Osteoblast (primary cell): ENCODE data around the gene FIGNL2. TPM values are rescaled to one million over a fixed set of nuclear protein-coding genes. Genes with fewer than 3 reads are reported as not detected.
A peak's percentile ranks its signal among the peaks of the same experiment; 100 is the strongest.

Experiments used
- DNase-seq: peaks from one replicate; pipeline ENCODE4 v3.0.0; 2011; ENCODE audit warnings: low spot score, mixed read lengths; ENCODE audit not compliant: insufficient read length; ENCODE audit errors: missing footprints
- H2AFZ ChIP-seq: 2 replicates; pipeline ENCODE4 v1.6.0; 2011; ENCODE audit warnings: mild to moderate bottlenecking, low read length
- H3K27ac ChIP-seq: 2 replicates; pipeline ENCODE4 v1.5.1; 2011; ENCODE audit warnings: mild to moderate bottlenecking, low read depth, low read length, moderate library complexity
- H3K27me3 ChIP-seq: 2 replicates; pipeline ENCODE4 v1.6.0; 2012; ENCODE audit warnings: mild to moderate bottlenecking, control low read depth, inconsistent platforms, low read length, moderate library complexity; ENCODE audit not compliant: insufficient read depth
- H3K36me3 ChIP-seq: 2 replicates; pipeline ENCODE4 v1.5.1; 2011; ENCODE audit warnings: mild to moderate bottlenecking, low read length, control low read depth, moderate library complexity; ENCODE audit not compliant: insufficient read depth
- H3K4me1 ChIP-seq: 2 replicates; pipeline ENCODE4 v1.5.1; 2011; ENCODE audit warnings: mild to moderate bottlenecking, low read length, control low read depth, moderate library complexity; ENCODE audit not compliant: insufficient read depth
- H3K4me2 ChIP-seq: 2 replicates; pipeline ENCODE4 v1.6.0; 2011; ENCODE audit warnings: mild to moderate bottlenecking, low read length; ENCODE audit not compliant: insufficient read depth
- H3K4me3 ChIP-seq: fragments of 200-600 bp; sonication (generic); 3 replicates; pipeline ENCODE4 v1.5.1; 2012; ENCODE audit warnings: mild to moderate bottlenecking, low read length, inconsistent platforms; ENCODE audit not compliant: insufficient read depth
- H3K79me2 ChIP-seq: 2 replicates; pipeline ENCODE4 v1.6.0; 2012; ENCODE audit warnings: mild to moderate bottlenecking, low read length, control low read depth, inconsistent platforms; ENCODE audit not compliant: insufficient read depth
- H3K9me3 ChIP-seq: 2 replicates; pipeline ENCODE4 v1.5.1; 2011; ENCODE audit warnings: low read depth, low read length, control low read depth
- H4K20me1 ChIP-seq: 2 replicates; pipeline ENCODE4 v1.6.0; 2012; ENCODE audit warnings: mild to moderate bottlenecking, low read length, control low read depth; ENCODE audit not compliant: insufficient read depth
- CTCF ChIP-seq: IDR thresholded peaks from 2 replicates; pipeline ENCODE4 v1.5.1; 2011; ENCODE audit warnings: mild to moderate bottlenecking, low read depth, low read length, moderate library complexity; ENCODE audit errors: extremely low read depth
- total RNA-seq: library from RNA; depleted of rRNA; stranded (reverse); fragments of >200 nt; gene quantifications from 2 replicates; pipeline ENCODE4 v1.2.3, GENCODE V29; 2012

Gene FIGNL2
- total RNA-seq, 1 donor: 0.36 TPM

- Histone ChIP-seq H3K79me2 (no peaks in the 10 kb centered on the region), H3K27me3 (no peaks in the 10 kb centered on the region), H3K4me1 (peaks cover 6% of the 10 kb centered on the region), H3K4me3 (no peak overlapping the region), H2AFZ (no peak overlapping the region), H4K20me1 (no peaks in the 10 kb centered on the region), H3K27ac (no peak overlapping the region), H3K4me2 (no peak overlapping the region), H3K9me3 (peaks cover 4% of the 10 kb centered on the region), H3K36me3 (peaks cover 31% of the 10 kb centered on the region)
- no peak for DNase-seq
- TF ChIP-seq CTCF: no peak
Measured at GRCh38 chr12:51777457-51777856, 71.1 kb downstream of the FIGNL2 start.

GRCh38 chr12:51774933-51775332 is 73.6 kb downstream of the FIGNL2 start:
- no peaks in the 10 kb centered on the region for H3K79me2 ChIP-seq
- H4K20me1 ChIP-seq: no peaks in the 10 kb centered on the region
- H3K4me1 ChIP-seq: peaks cover 11% of the 10 kb centered on the region
- peaks cover 29% of the 10 kb centered on the region for H3K36me3 ChIP-seq
- H2AFZ ChIP-seq: no peak overlapping the region
- DNase-seq: no peak
- peaks cover 4% of the 10 kb centered on the region for H3K9me3 ChIP-seq
- no peak overlapping the region for H3K4me3 ChIP-seq
- H3K27ac ChIP-seq: no peak overlapping the region
- no peaks in the 10 kb centered on the region for H3K27me3 ChIP-seq
- TF ChIP-seq CTCF: no peak
- no peak overlapping the region for H3K4me2 ChIP-seq

GRCh38 chr12:51773145-51773869 is 75.2 kb downstream of the FIGNL2 start:
- Histone ChIP-seq H3K9me3 (peaks cover 4% of the 10 kb centered on the region), H3K79me2 (no peaks in the 10 kb centered on the region), H3K4me2 (no peak overlapping the region), H3K4me1 (peaks cover 11% of the 10 kb centered on the region), H3K27ac (peak overlapping the region; percentile 19), H3K27me3 (no peaks in the 10 kb centered on the region), H3K36me3 (peaks cover 40% of the 10 kb centered on the region), H3K4me3 (no peak overlapping the region), H2AFZ (no peak overlapping the region), H4K20me1 (no peaks in the 10 kb centered on the region)
- DNase-seq: peak; percentile 74
- no peak for TF ChIP-seq CTCF

- Histone ChIP-seq H3K4me3 (no peak overlapping the region), H3K9me3 (peaks cover 4% of the 10 kb centered on the region), H3K79me2 (no peaks in the 10 kb centered on the region), H3K4me1 (peaks cover 8% of the 10 kb centered on the region), H3K27ac (no peak overlapping the region), H2AFZ (no peak overlapping the region), H3K36me3 (peaks cover 40% of the 10 kb centered on the region), H3K4me2 (no peak overlapping the region), H3K27me3 (no peaks in the 10 kb centered on the region), H4K20me1 (no peaks in the 10 kb centered on the region)
- TF ChIP-seq CTCF: no peak
- DNase-seq: no peak
Measured at GRCh38 chr12:51771008-51771407, 77.5 kb downstream of the FIGNL2 start.

Other genes starting within 250 kb of the FIGNL2 start
- not detected in 2 replicates for gene ANKRD33, start 39.4 kb upstream of the FIGNL2 start, total RNA-seq
- gene ACVRL1, start 58.8 kb upstream of the FIGNL2 start, total RNA-seq: 9.8 and 11.5 TPM in 2 replicates
- 10.5 and 13.0 TPM in 2 replicates for gene ACVR1B, start 103.0 kb upstream of the FIGNL2 start, total RNA-seq
- 4.7 and 6.5 TPM in 2 replicates for gene TAMALIN, start 158.2 kb upstream of the FIGNL2 start, total RNA-seq
- gene NR4A1, start 202.7 kb upstream of the FIGNL2 start, total RNA-seq: 3.3 and 3.5 TPM in 2 replicates
- gene ATG101, start 221.3 kb upstream of the FIGNL2 start, total RNA-seq: 49.5 and 64.4 TPM in 2 replicates
- gene SMIM41, start 231.0 kb upstream of the FIGNL2 start, total RNA-seq: under 0.01 TPM in 1 of 2 replicates, not detected in the other